IMR-90 (cell line): ENCODE results near the gene HDAC9. TPM values are rescaled to one million over a fixed set of nuclear protein-coding genes. Genes with fewer than 3 reads are reported as not detected.

Experiments used
- ATAC-seq: fragments of 200-7000 bp; cut with Tn5 transposase; 2 replicates; pipeline ENCODE4 v1.9.1; 2020; ENCODE audit warnings: low read depth, mild to moderate bottlenecking, moderate library complexity
- BruUV-seq: library from RNA; stranded (reverse); fragments of 400-500 nt; replicated peaks from 2 replicates; lab custom pipeline; 2021; lab: Mats Ljungman, UMichigan
- CTCF ChIA-PET: fragments of 300-600 bp; formaldehyde crosslinking; extraction: SDS; loops from one replicate; lab custom pipeline; 2021; ENCODE audit warnings: antibody characterized with exemption; lab: Yijun Ruan, JAX
- POLR2A ChIA-PET: fragments of 300-600 bp; sonication (Branson Sonifier 250); formaldehyde crosslinking; loops from one replicate; lab custom pipeline; 2022; ENCODE audit warnings: antibody characterized with exemption; ENCODE audit not compliant: unreplicated experiment; lab: Charles Lee
- DNase-seq: peaks from one replicate; pipeline ENCODE4 v3.0.0; 2013
- H2AFZ ChIP-seq: replicated peaks from 2 replicates; pipeline ENCODE3; 2013; ENCODE audit warnings: low read length, mild to moderate bottlenecking; ENCODE audit not compliant: poor library complexity
- H2AK5ac ChIP-seq: 2 replicates; pipeline ENCODE4 v1.6.1; 2013; ENCODE audit warnings: low read depth, low read length, inconsistent platforms
- H2AK9ac ChIP-seq: replicated peaks from 2 replicates; pipeline ENCODE3; 2013; ENCODE audit warnings: mild to moderate bottlenecking, low read depth, low read length, moderate library complexity; ENCODE audit not compliant: poor library complexity
- H2BK120ac ChIP-seq: 2 replicates; pipeline ENCODE4 v1.6.1; 2013; ENCODE audit warnings: low read depth, low read length, inconsistent platforms
- H2BK15ac ChIP-seq: 3 replicates; pipeline ENCODE4 v1.6.1; 2013; ENCODE audit warnings: low read depth, low read length, inconsistent platforms
- H2BK20ac ChIP-seq: 2 replicates; pipeline ENCODE4 v1.6.1; 2013; ENCODE audit warnings: low read depth, mild to moderate bottlenecking, inconsistent platforms, low read length, moderate library complexity
- H2BK5ac ChIP-seq: 2 replicates; pipeline ENCODE4 v1.6.1; 2013; ENCODE audit warnings: mild to moderate bottlenecking, low read depth, low read length, inconsistent platforms; ENCODE audit not compliant: poor library complexity, severe bottlenecking
- H3K14ac ChIP-seq: replicated peaks from 2 replicates; pipeline ENCODE4 v1.6.1; 2013; ENCODE audit warnings: low read depth, low read length, inconsistent platforms
- H3K18ac ChIP-seq: 2 replicates; pipeline ENCODE4 v1.6.1; 2013; ENCODE audit warnings: low read depth, low read length, control low read depth
- H3K23ac ChIP-seq: 2 replicates; pipeline ENCODE4 v1.6.1; 2013; ENCODE audit warnings: low read depth, low read length, inconsistent platforms
- H3K27ac ChIP-seq: 2 replicates; pipeline ENCODE4 v1.5.1; 2013; ENCODE audit warnings: mild to moderate bottlenecking, control low read depth, low read length; ENCODE audit not compliant: insufficient read depth
- H3K27me3 ChIP-seq: 2 replicates; pipeline ENCODE4 v1.6.1; 2013; ENCODE audit warnings: low read length; ENCODE audit not compliant: control insufficient read depth, insufficient read depth
- H3K36me3 ChIP-seq: 2 replicates; pipeline ENCODE4 v1.6.1; 2013; ENCODE audit warnings: low read length, mixed read lengths; ENCODE audit not compliant: control insufficient read depth, insufficient read depth
- H3K4ac ChIP-seq: 2 replicates; pipeline ENCODE4 v1.6.1; 2013; ENCODE audit warnings: low read depth, low read length, inconsistent platforms
- H3K4me1 ChIP-seq: 2 replicates; pipeline ENCODE4 v1.6.1; 2013; ENCODE audit warnings: low read length, mixed read lengths; ENCODE audit not compliant: control insufficient read depth, insufficient read depth
- H3K4me2 ChIP-seq: 2 replicates; pipeline ENCODE4 v1.6.1; 2013; ENCODE audit warnings: low read depth, mild to moderate bottlenecking, control low read depth, low read length, moderate library complexity
- H3K4me3 ChIP-seq: 2 replicates; pipeline ENCODE4 v1.5.1; 2013; ENCODE audit warnings: low read depth, mild to moderate bottlenecking, control low read depth, low read length, moderate library complexity; ENCODE audit not compliant: insufficient read depth
- H3K56ac ChIP-seq: 2 replicates; pipeline ENCODE4 v1.6.1; 2013; ENCODE audit warnings: low read length, inconsistent platforms; ENCODE audit not compliant: insufficient read depth; ENCODE audit errors: extremely low read depth
- H3K79me1 ChIP-seq, 2 experiments: 2 replicates each; pipeline ENCODE4 v1.6.1; 2013; ENCODE audit warnings: low read length in 2 of 2, inconsistent platforms in 1 of 2, low read depth in 1 of 2
- H3K9ac ChIP-seq: 2 replicates; pipeline ENCODE4 v1.6.1; 2013; ENCODE audit warnings: low read depth, low read length, control low read depth
- H3K9me1 ChIP-seq: 2 replicates; pipeline ENCODE4 v1.6.1; 2013; ENCODE audit warnings: low read length, inconsistent platforms; ENCODE audit not compliant: insufficient read depth
- H3K9me3 ChIP-seq: 2 replicates; pipeline ENCODE4 v1.6.1; 2013; ENCODE audit warnings: low read length; ENCODE audit not compliant: control insufficient read depth, insufficient read depth
- H4K20me1 ChIP-seq: 2 replicates; pipeline ENCODE4 v1.6.1; 2013; ENCODE audit warnings: low read length, inconsistent platforms; ENCODE audit not compliant: insufficient read depth
- H4K5ac ChIP-seq: 2 replicates; pipeline ENCODE4 v1.6.1; 2013; ENCODE audit warnings: mild to moderate bottlenecking, low read depth, low read length, control low read depth
- H4K8ac ChIP-seq, 2 experiments: 2 replicates each; pipeline ENCODE4 v1.6.1; 2013; ENCODE audit warnings: low read depth in 2 of 2, low read length in 2 of 2, control low read depth in 1 of 2, inconsistent platforms in 1 of 2
- H4K91ac ChIP-seq: 2 replicates; pipeline ENCODE4 v1.6.1; 2013; ENCODE audit warnings: low read depth, low read length, inconsistent platforms; ENCODE audit not compliant: insufficient read depth
- CEBPB ChIP-seq: IDR thresholded peaks from 2 replicates; pipeline ENCODE4 v1.6.1; 2012; ENCODE audit warnings: low read depth, low read length, improper control_type of control experiment
- CHD1 ChIP-seq: IDR thresholded peaks from 2 replicates; pipeline ENCODE4 v1.6.1; 2012; ENCODE audit warnings: low read depth, low read length, improper control_type of control experiment
- MXI1 ChIP-seq: IDR thresholded peaks from 2 replicates; pipeline ENCODE4 v1.6.1; 2012; ENCODE audit warnings: low read depth, mild to moderate bottlenecking, low read length, moderate library complexity, borderline replicate concordance
- NFE2L2 ChIP-seq: fragments of 150-350 bp; IDR thresholded peaks from 2 replicates; pipeline ENCODE4 v1.6.1; 2016; ENCODE audit warnings: low read depth, mild to moderate bottlenecking, low read length
- RCOR1 ChIP-seq: IDR thresholded peaks from 2 replicates; pipeline ENCODE4 v1.6.1; 2012; ENCODE audit warnings: mild to moderate bottlenecking, low read length, improper control_type of control experiment; ENCODE audit not compliant: insufficient replicate concordance
- SMC3 ChIP-seq: fragments of 150-350 bp; IDR thresholded peaks from 2 replicates; pipeline ENCODE4 v1.6.1; 2016; ENCODE audit warnings: low read depth, mild to moderate bottlenecking, antibody characterized with exemption, low read length, moderate library complexity
- USF2 ChIP-seq: fragments of 150-350 bp; IDR thresholded peaks from 2 replicates; pipeline ENCODE4 v1.6.1; 2017; ENCODE audit warnings: mild to moderate bottlenecking, antibody characterized with exemption, low read length, low read depth
- WGBS, 2 experiments: methylation state at CpG; one replicate each; pipeline versions ENCODE4 v1.1.5 to v1.1.7; 2013; ENCODE audit warnings: missing lambda C conversion rate in 2 of 2; ENCODE audit not compliant: insufficient read length in 1 of 2; ENCODE audit errors: extremely low coverage in 2 of 2; 5-methylcytosine and 5-hydroxymethylcytosine counted together
- dilution Hi-C: fragments of 300-500 bp; cut with HindIII; formaldehyde crosslinking; loops from one replicate; pipeline ENCODE4 v1.14.3; 2018; ENCODE audit warnings: low sequenced_read_pairs; ENCODE audit not compliant: unreplicated experiment
- in situ Hi-C: fragments of 300-500 bp; cut with MboI; formaldehyde crosslinking; loops from 3 replicates; pipeline ENCODE4 v1.14.3; 2019; ENCODE audit warnings: low sequenced_read_pairs, inconsistent platforms, mixed read lengths
- intact Hi-C: fragments of 100-400 bp; cut with micrococcal nuclease; formaldehyde crosslinking; loops from 2 replicates; pipeline ENCODE4 v1.10.0; 2022
- polyA plus RNA-seq, 3 experiments: library from polyadenylated mRNA; depleted of rRNA; stranded (reverse); fragments of >200 nt; gene quantifications; 2 replicates each; pipeline ENCODE4 v1.2.3, GENCODE V29; 2012; ENCODE audit warnings: low replicate concordance in 1 of 3
- total RNA-seq: library from RNA; depleted of rRNA; stranded (reverse); fragments of >200 nt; gene quantifications from 2 replicates; pipeline ENCODE4 v1.2.3, GENCODE V29; 2012

HDAC9 gene
- total and polyA plus RNA-seq, 2 of the 4 experiments (the other 2 are of a cell fraction) = 4.3 to 24.7 TPM

DNA sequence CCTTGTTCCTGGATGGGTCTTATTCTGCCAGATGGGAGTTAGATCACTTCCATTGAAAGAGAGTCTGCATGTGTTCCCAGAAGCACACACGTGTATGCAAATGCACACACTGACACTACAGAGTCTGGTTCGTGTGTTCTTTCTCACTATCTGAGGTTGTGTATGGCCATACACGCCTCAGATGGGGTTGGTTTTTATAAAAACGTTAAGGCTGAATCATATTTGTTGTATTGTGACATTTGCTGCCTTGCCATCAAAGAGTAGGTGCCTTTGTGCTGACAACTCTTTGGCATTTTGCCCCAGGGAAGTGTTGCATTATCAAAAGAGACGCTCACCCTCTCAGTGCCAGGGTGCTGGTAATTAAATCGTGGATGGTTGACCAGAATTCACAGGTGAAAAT is 37.7 kb upstream of the HDAC9 start:
- DNase-seq (no peak), ATAC-seq (no peak)
- dilution Hi-C loops = no loop called here
- 40% methylated on average over 1 of the region's 6 CpGs; no CpG with 5 or more reads in 1 of the 2 experiments for WGBS, 2 experiments
- no peak overlapping the region for H3K14ac ChIP-seq
- H3K4me1 ChIP-seq = no peaks in the 10 kb centered on the region
- no peak overlapping the region for H4K91ac ChIP-seq
- H3K18ac ChIP-seq = no peak overlapping the region
- intact Hi-C loops = no loop called here
- H4K5ac ChIP-seq = no peak overlapping the region
- H4K20me1 ChIP-seq = no peaks in the 10 kb centered on the region
- no peaks in the 10 kb centered on the region for H3K9me3 ChIP-seq
- H3K79me1 ChIP-seq = no peaks in the 10 kb centered on the region
- no peak overlapping the region for H2AK9ac ChIP-seq
- in situ Hi-C loops = no loop called here
- H2BK120ac ChIP-seq = no peak overlapping the region
- no peak overlapping the region for H3K56ac ChIP-seq
- H3K23ac ChIP-seq = no peak overlapping the region
- BruUV-seq = no TSS peak
- H3K4ac ChIP-seq = no peak overlapping the region
- CTCF ChIA-PET = no interaction called here
- no peak overlapping the region for H4K8ac ChIP-seq
- H2AK5ac ChIP-seq = no peak overlapping the region
- H3K27me3 ChIP-seq = no peaks in the 10 kb centered on the region
- H3K27ac ChIP-seq = no peak overlapping the region
- no peaks in the 10 kb centered on the region for H3K9me1 ChIP-seq
- no peak overlapping the region for H2BK20ac ChIP-seq
- H3K4me3 ChIP-seq = no peak overlapping the region
- no peak for TF ChIP-seq CEBPB
- no peak for TF ChIP-seq MXI1
- TF ChIP-seq SMC3 = no peak
- TF ChIP-seq NFE2L2 = no peak
- no peak for TF ChIP-seq USF2
- no peak for TF ChIP-seq CHD1
- no peak for TF ChIP-seq RCOR1
- no peak overlapping the region for H2BK15ac ChIP-seq
- POLR2A ChIA-PET = no interaction called here
- H2BK5ac ChIP-seq = no peak overlapping the region
- no peak overlapping the region for H3K4me2 ChIP-seq
- H3K9ac ChIP-seq = no peak overlapping the region
- no peak overlapping the region for H2AFZ ChIP-seq
- H3K36me3 ChIP-seq = no peaks in the 10 kb centered on the region
